ENCODE results near the gene GNG12.

GNG12 gene

DNA sequence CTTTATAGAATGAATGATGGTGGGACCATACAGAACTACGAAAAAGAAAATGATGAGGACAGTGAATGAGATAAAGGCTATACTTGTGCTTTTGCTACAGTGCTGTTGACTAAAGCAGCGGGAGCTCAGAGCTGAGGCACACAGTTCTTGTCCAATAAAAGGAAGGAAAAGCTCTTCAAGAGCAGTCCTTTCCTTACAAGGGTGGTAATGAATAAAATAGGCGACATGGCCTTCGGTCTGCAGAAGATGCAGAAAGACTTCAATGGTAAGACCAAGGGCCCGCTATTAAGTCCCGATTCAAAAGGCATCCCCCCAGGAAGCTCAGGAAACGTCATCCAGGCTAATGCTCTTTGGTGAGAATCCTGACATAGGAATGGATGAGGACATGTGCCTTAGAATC is 44.4 kb downstream of the GNG12 start:
- TF ChIP-seq EZH2phosphoT487 (conservative IDR thresholded peaks at IDR 0.05; ENCODE audit: low read length): no peak
- TF ChIP-seq, protein P1, sequence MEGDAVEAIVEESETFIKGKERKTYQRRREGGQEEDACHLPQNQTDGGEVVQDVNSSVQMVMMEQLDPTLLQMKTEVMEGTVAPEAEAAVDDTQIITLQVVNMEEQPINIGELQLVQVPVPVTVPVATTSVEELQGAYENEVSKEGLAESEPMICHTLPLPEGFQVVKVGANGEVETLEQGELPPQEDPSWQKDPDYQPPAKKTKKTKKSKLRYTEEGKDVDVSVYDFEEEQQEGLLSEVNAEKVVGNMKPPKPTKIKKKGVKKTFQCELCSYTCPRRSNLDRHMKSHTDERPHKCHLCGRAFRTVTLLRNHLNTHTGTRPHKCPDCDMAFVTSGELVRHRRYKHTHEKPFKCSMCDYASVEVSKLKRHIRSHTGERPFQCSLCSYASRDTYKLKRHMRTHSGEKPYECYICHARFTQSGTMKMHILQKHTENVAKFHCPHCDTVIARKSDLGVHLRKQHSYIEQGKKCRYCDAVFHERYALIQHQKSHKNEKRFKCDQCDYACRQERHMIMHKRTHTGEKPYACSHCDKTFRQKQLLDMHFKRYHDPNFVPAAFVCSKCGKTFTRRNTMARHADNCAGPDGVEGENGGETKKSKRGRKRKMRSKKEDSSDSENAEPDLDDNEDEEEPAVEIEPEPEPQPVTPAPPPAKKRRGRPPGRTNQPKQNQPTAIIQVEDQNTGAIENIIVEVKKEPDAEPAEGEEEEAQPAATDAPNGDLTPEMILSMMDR (IDR thresholded peaks at IDR 0.05; ENCODE audit: insufficient read depth, low read length, poor library complexity, severe bottlenecking): no peak
- Histone ChIP-seq H3K9me2 (replicated peaks; ENCODE audit: insufficient read depth, low read length) (no peaks in the 10 kb centered on the region), H3K79me2 (ENCODE audit: insufficient read depth, low read length) (no peaks in the 10 kb centered on the region), H3K4me3 (ENCODE audit: insufficient read depth, low read length, poor library complexity, severe bottlenecking) (no peak overlapping the region), H3K9ac (ENCODE audit: low read length) (no peak overlapping the region), H2AFZ (ENCODE audit: low read depth, low read length, severe bottlenecking) (no peak overlapping the region), H3K4me2 (ENCODE audit: low read depth, low read length, poor library complexity, severe bottlenecking) (no peak overlapping the region), H3K9me3 (ENCODE audit: insufficient read depth, low read length) (no peaks in the 10 kb centered on the region), H3F3A (ENCODE audit: insufficient read depth) (no peaks in the 10 kb centered on the region), H4K20me1 (ENCODE audit: low read depth, low read length) (no peaks in the 10 kb centered on the region), H3K27ac (ENCODE audit: low read depth, low read length) (no peak overlapping the region), H3K27me3 (ENCODE audit: low read length) (no peaks in the 10 kb centered on the region), H3K36me3 (ENCODE audit: low read length) (no peaks in the 10 kb centered on the region)

DNA sequence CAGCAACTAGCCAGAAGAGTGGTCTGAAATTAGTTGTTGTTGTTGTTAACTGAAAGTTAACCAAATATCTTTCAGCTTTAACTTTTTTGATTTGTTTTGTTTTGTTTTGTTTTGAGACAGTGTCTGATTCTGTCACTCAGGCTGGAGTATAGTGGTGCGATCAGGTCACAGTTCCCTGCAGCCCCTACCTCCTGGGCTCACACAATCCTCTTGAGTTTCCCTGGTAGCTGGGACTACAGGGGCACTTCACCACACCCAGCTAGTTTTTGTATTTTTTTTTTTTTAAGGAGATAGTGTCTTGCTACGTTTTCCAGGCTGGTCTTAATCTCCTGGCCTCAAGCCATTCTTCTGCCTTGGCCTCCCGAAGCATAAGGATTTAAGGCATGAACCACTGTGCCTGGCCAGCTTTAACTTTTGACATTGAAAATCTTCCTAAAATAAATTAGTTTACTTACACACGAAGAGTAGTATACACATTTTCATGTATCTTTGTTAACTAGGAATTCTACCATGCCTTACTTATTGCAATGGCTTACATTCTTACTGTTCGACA is 45.0 kb downstream of the GNG12 start:
- no peak for TF ChIP-seq EZH2phosphoT487 (conservative IDR thresholded peaks at IDR 0.05; ENCODE audit: low read length)
- TF ChIP-seq, protein P1 (IDR thresholded peaks at IDR 0.05; ENCODE audit: insufficient read depth, low read length, poor library complexity, severe bottlenecking): no peak

DNA sequence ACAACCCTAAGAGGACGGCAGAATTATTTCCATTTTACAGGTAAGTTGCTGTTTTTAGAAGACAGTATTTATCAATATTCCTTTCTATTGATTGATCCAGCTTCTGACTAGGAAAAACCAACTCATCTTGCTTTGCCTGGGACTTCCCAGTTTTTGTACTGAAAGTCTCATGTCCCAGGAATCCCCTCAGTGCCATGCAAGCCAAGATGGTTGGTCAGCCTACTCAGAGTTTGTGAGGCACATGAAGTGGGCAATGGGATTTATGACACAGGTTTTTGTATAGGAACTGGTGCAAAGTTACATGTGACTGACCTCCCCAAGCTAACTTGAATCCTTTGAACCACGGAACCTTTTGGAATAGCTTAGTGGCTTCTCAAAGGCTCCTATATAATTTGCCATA is 45.5 kb downstream of the GNG12 start:
- Histone ChIP-seq H3F3A (ENCODE audit: insufficient read depth) (no peaks in the 10 kb centered on the region), H3K36me3 (ENCODE audit: low read length) (no peaks in the 10 kb centered on the region), H4K20me1 (ENCODE audit: low read depth, low read length) (no peaks in the 10 kb centered on the region), H3K79me2 (ENCODE audit: insufficient read depth, low read length) (no peaks in the 10 kb centered on the region), H3K9me3 (ENCODE audit: insufficient read depth, low read length) (no peaks in the 10 kb centered on the region), H3K9me2 (replicated peaks; ENCODE audit: insufficient read depth, low read length) (no peaks in the 10 kb centered on the region), H3K27me3 (ENCODE audit: low read length) (no peaks in the 10 kb centered on the region), H3K4me2 (ENCODE audit: low read depth, low read length, poor library complexity, severe bottlenecking) (no peak overlapping the region), H2AFZ (ENCODE audit: low read depth, low read length, severe bottlenecking) (no peak overlapping the region), H3K9ac (ENCODE audit: low read length) (no peak overlapping the region), H3K27ac (ENCODE audit: low read depth, low read length) (no peak overlapping the region), H3K4me3 (ENCODE audit: insufficient read depth, low read length, poor library complexity, severe bottlenecking) (no peak overlapping the region)
- TF ChIP-seq, protein P1 (IDR thresholded peaks at IDR 0.05; ENCODE audit: insufficient read depth, low read length, poor library complexity, severe bottlenecking): no peak
- TF ChIP-seq EZH2phosphoT487 (conservative IDR thresholded peaks at IDR 0.05; ENCODE audit: low read length): no peak

More for the DNA sequence above, 45.0 kb downstream of the GNG12 start:
- no peaks in the 10 kb centered on the region for H3K9me2 ChIP-seq (replicated peaks; ENCODE audit: insufficient read depth, low read length)
- H3K4me3 ChIP-seq (ENCODE audit: insufficient read depth, low read length, poor library complexity, severe bottlenecking): no peak overlapping the region
- H3K79me2 ChIP-seq (ENCODE audit: insufficient read depth, low read length): no peaks in the 10 kb centered on the region
- no peaks in the 10 kb centered on the region for H3F3A ChIP-seq (ENCODE audit: insufficient read depth)
- H2AFZ ChIP-seq (ENCODE audit: low read depth, low read length, severe bottlenecking): no peak overlapping the region
- H3K27me3 ChIP-seq (ENCODE audit: low read length): no peaks in the 10 kb centered on the region
- no peak overlapping the region for H3K9ac ChIP-seq (ENCODE audit: low read length)
- H4K20me1 ChIP-seq (ENCODE audit: low read depth, low read length): no peaks in the 10 kb centered on the region
- no peaks in the 10 kb centered on the region for H3K9me3 ChIP-seq (ENCODE audit: insufficient read depth, low read length)
- H3K4me2 ChIP-seq (ENCODE audit: low read depth, low read length, poor library complexity, severe bottlenecking): no peak overlapping the region
- H3K27ac ChIP-seq (ENCODE audit: low read depth, low read length): no peak overlapping the region
- no peaks in the 10 kb centered on the region for H3K36me3 ChIP-seq (ENCODE audit: low read length)

All from SU-DHL-6 (cell line).